HG02970 (cell line): ENCODE measurements around the gene VAMP2.

Experiments
- ATAC-seq: cut with Tn5 transposase; IDR thresholded peaks from one replicate; pipeline ENCODE4 v1.9.1; 2021; ENCODE audit warnings: mild to moderate bottlenecking, moderate library complexity, moderate number of reproducible peaks; ENCODE audit not compliant: unreplicated experiment, low FRiP score

The VAMP2 gene

DNA sequence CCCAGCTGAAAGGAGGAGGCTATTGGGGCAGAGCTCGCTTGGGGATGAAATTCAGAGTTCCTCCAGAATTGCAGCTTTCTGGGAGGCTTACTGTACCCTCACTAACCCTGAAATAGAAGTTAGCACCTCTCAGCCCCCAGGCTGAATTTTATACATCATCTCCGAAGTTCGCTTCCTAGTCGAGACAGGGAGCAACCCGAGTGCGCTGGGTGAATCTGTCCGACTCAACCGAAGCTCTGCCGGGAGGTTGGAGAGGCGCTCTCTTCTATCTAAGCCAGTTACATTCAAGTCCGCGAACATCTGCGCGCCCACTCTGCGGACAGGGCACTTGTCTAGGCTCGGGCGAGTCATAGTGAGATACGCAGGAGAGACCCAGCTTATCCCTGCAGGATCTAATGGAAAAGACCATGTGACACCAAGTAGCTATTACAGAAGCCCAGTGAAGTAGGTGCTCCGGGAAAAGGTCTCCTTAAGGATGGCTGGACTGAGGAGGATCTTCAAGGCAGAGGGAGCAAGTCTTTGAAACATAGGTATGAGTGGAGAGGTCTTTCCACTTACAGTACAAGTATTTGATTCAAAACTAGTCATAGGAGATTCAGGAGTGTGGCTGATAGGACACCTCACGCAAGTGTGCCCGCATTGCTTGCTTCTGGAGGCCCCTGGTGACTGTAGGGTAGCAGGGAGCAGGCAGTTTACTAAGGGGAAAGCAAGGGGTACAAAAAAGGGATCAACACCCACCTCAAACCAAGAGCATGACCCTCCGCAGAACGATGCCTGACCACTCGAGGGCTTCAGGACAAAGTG lies 38.2 kb downstream of the VAMP2 start:
- ATAC-seq = no peak

DNA sequence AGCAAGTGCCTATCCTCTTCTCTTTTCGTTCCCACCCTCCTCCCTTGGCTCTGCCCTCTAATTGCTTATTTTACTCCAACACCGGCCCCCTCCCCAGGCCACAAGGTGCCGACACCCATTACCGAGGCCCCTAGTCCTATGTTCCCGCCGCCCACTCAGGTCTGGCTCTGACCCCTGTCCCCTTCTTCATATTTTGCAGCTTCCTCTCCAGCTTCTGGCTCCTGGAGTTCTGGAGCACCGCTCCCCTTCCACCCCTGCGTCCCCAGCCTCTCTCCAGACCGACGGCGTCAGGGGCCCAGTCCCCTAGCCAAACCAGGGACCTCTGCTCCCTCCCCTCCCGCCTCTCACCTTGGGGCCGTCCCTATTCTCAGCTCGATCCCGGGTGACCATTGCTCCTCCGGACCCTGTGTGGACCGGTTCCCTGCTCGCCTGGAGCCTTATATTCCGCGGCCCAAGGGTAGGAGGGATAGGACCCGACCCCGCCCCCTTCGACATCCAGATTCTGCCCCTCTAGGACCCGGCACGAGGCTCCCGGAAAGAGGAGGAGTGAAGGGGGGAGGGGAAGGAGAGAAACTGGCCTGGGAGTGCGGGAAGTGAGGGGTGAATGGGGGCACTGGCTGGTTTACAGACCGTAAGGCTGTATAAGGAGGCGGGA lies 38.9 kb downstream of the VAMP2 start, which contains the start of gene HES7:
TSS of gene HES7 (minus strand) at position 412 of the 655 bp plus-strand sequence. CDS start at position 390, 22 bp downstream.
- no peak for ATAC-seq

DNA sequence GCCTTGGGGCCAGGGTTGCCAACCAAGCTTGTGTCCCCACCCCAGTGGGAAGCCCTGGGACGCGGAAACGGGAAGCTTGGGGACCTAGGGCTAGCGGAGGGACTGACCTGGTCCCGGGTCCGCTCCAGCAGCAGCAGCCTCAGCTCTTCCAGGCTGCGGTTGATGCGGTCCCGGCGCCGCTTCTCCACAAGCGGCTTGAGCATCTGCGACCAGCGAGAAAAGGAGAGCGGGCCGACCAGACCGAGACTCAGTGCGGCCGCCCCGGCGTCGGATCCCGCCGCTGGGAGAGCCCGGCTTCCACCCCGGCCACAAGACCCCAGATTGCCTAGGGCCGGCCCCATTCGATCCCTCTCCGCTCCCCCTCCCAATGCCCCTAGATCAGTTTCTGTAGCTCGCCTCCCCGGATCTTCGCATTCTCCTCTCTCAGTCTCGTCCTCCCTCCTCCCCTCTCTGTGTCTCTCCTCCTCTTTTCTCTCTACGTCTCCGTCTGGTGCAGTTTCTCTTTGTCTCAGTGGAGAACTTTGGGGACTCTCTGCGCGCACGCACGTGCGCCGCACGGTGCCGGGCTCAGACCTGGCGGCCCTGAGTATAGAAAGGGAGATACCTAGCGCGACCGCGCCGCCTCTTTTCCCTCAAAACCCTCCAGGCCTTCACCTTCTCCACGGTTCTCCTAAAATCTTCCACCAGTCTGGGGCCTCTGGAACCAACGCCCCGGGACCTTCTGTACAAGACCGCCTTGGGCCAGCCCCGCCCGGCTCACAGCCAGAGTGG lies 39.6 kb downstream of the VAMP2 start:
- ATAC-seq = no peak

DNA sequence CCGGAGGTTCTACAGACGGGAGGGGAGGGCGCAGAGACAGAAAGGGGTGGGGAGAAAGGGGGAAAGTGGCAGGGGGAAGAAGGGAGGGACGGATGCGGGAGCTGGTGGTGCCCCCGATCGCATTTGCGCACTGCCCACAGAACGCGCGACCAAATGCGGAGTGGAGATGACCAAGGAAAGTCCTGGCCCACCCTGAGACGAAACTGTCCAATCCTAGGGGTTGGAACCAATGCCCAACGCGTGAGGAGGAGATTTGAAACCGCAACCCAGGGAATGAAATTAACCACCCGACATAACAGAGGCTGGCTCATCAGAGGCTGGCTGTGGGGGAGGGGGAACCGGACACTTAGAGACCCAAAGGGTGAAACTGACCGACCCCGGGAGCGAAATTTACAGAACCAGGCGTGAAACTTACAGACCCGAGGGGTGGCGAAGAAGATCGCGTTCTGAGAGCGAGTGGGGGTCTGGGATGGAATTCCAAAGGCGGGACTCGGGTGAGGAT lies 40.3 kb downstream of the VAMP2 start:
- no peak for ATAC-seq

DNA sequence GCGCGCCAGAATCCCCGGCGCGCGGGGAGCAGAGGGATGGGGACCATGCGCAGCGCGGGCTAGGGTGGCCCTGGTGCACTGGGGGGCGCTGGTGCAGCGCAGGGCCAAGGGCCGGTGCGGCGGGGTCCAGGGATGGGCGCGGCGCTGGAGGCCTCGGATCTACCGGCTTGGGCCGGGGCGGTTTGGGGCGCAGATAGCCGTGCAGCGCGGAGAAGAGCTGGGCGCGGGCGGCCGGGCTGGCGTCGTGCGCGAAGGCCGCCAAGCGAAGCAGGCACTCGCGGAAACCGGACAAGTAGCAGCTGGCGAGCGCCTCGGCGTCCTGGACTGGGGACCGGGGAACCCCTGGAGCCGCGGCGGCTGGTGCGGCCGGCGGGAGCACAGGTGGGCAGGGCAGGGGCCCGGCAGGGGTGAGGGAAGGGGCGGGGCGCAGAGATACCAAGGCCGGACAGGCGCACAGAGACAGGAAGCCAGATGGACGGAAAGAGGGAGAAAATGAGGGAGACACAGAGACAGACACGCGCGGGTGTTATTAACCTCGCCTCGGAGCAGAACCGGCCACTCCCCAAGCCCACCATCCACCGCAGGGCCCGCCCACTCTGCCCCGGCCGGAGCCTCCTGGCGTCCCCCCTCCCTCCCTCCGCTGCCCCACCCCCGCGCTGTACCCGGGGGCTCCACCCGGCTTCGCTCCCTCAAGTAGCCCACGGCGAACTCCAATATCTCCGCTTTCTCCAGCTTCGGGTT lies 40.9 kb downstream of the VAMP2 start:
- ATAC-seq = no peak

DNA sequence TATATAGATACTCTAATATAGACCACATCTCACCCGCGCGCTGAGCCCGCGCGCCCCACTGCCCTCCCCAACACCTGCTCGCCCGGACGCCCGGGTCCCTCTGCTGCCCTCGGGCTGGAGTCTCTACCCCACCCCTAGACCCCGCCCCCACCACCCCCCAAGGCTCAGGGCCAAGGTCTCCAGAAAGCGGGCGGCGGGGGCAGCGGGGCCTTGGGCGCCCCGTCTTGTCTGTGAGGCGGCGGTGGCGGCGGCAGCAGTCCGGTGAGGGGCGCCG lies 41.4 kb downstream of the VAMP2 start:
- no peak for ATAC-seq

DNA sequence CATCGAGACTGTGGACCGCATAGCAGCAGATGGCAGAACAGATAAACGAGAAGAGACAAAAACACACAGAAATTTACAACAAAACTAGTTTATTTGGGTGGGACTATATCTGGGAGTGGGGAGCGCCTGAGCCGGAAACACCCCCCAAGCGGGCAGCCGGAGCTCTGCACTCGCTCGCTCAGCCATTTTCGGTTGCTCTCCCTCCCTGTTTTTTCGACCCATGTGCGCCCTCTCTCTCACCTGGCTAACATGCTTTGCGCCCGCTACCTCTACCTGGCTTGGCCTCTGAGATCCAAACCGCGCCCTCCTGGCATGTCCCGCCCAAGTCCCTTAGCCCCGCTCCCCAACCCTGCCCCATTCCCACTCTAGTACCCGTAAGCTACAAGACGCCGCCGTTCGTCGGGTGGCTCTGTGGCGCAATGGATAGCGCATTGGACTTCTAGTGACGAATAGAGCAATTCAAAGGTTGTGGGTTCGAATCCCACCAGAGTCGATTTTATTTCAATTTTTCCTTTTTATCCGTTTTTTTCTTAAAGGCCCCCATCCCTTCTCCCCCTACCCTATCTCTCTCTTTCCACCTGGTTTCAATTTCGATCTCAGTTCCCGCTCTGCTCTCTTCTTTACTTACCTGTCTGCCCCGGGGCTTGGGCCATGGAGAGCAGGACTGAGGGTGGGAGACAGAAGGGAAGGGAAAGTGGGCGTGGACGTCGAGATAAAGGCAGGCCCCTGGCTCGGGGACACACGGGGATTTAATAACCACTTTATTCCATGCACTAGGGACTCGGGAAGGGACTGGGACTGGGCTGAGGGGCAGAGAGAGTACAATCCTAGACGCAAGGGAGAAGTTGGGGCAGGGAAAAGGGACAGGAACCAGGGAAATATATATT lies 42.0 kb downstream of the VAMP2 start:
- peak; percentile 5 for ATAC-seq

DNA sequence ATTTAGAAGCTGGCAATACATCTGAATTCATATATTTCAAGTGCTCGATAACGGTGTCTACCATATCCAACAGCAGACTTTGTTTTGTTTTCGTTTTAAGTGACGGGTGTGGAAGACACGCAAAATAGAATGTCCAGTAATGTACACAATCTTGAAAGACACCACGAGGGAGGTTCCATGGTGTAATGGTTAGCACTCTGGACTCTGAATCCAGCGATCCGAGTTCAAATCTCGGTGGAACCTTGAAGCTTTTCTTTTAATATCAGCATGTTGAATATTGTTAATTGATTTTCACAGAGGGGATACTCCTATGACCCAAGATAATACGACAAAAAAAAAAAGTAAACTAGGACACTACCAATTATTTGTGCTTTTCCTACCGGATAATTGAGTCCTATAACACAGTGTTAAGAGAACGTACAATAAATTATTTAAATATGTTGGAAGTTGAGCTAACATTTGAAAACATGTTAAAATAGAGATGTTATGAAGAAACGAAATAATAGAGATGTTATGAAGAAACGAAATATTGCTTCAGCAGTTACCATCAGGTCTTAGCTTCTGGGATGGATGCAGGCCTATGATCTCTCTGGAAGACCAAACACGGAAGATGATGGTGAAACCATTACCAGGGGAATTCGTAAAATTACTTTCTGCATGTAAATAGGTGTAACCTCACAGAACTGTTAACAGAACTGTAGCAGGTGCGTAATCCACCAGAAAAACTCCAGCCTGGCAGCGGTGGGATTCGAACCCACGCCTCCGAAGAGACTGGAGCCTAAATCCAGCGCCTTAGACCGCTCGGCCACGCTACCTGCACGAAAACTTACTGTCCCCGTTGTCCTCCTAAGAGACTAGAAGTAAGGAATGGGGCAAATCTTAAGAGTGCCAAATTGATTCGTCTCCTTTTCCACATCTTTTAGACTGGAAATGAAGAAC lies 42.9 kb downstream of the VAMP2 start:
- ATAC-seq = peak; percentile 37

DNA sequence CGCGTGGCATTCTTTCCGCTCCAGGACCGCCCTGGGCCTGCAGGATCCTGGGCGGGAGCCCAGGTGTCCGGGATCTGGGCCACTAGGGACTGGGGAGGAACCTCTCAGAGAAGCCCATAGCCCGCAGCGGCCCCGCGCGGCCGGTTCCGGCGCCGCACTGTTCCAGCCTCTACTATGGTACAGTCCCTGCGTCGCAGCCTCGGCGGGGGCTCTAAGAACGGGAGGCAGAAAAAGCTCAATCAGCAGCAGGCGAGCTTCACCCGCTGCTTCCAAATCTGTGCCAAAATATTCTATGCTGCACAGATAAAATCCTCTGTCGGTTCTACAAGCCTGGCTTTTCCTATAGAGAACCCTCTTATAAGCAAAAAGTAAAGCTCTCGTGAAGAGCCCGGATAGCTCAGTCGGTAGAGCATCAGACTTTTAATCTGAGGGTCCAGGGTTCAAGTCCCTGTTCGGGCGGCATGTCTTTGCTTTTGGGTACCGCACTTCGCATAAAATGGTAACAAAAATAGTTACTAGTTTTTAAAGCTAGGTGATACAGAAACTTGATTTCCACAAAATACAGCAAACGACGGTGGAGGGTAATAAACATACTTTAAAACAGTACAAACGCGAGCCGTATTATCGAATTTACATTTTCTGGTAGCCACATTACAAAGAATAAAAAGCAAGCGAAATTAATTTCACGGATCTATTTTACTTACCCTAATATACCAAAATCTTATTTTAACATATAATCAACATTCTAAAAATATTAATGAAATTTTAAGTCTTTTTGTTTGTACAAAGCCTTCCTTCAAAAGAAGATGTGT lies 43.8 kb downstream of the VAMP2 start:
- ATAC-seq = peak; percentile 33

DNA sequence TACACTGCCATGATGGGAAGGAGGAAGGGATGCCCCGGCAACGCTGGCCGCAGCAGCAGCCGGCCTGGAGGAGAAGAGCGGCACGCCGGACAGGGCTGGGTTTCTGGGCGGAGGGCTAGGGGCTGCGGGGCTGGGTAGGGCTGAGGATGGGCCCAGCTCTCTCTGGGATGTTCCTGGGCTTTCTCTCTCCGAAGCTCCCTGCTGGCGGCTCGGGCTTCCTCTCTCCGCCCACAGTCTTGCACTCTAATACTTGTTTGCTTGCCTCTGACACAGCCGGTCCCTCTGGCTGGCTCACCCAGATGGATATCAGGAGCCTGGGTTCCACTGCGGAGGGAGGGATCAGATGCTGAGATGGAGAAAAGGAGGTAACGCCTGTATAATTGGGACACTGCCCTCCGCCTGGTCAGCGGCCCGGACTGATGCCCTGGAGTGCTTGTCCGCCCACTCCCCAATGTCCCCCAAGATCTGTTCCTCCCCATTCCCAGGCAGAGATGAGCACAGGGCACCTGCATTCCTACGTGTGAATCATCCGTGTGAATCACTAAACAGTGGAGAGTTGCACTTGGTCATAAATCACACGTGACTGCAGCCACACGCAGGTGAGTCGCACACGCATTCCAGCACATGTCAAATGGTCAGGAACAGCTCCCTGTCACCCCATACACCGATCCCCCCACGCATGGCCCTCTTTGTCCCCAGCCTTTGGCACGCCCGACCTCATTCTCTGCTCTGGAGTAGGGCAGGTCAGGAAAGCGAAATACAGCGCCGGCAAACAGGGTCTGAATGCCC lies 44.6 kb downstream of the VAMP2 start, which contains the start of gene ALOXE3:
TSS of gene ALOXE3 (minus strand) at position 535 of the 789 bp plus-strand sequence. CDS start at position 11, 524 bp downstream.
- no peak for ATAC-seq

DNA sequence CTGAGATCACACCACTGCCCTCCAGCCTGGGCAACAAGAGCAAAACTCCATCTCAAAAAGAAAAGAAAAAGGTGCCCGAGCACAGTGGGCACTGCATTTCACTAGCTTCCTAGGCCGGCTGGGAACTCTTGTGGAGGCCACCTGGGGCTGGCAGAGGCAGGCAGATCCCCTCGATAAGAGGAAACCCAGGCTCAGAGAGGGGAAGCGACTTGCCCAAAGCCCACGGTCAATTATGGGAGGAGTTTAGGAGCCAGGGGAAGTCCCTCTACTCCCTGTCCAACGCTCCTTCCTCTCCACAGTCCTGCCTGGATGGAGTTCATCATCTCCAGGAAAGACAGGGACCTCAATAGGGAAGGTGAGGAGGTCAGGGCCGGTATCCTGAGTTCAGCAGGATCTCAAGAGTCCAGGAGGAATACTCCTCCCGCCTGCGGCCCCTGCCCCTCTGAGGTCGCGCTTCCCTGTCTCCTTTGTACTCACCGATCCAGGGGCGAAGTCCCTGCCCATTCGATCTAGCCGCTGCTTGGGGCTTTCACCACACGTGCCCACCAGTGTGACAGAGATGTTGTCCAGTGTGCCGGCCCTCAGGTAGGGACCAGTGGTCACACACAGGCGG lies 45.3 kb downstream of the VAMP2 start:
- ATAC-seq = no peak

DNA sequence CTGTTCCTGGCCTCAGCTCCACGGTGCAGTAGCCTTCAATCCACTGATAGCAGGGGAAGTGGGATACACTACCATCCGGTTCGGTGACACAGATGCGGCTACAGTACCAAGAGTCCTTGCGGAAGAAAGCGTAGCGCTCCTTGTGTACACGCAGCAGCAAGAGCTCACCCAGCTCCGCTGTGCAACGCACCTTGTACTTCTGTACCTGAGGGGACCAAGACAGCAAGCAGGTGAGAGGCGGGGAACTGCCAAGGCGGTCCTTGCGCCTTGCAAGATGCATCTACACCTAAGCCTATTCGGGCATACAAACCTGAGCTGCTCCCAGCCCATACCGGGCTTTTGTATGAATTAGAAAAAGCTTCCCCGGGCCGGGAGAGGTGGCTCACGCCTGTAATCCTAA lies 46.0 kb downstream of the VAMP2 start:
- ATAC-seq = no peak

DNA sequence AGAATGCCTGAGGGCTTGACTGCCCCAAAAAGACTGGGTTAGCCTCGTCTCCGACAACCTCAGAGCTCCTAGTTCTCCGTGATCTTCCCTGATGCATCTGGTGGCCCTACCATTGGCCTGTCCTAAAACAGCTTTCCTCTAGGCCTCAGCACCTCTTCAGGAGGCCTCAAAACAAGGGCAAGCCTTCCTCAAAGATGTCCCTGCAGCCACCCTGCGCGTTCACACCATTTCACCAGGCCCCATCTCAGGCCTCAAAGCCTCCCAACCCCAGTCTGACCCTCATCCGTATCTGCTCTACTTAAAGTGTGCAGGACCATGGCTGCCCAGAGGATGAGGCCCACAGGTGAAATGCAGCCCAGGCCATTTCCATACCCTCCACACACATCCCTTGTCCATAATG lies 51.8 kb downstream of the VAMP2 start:
- ATAC-seq = no peak

DNA sequence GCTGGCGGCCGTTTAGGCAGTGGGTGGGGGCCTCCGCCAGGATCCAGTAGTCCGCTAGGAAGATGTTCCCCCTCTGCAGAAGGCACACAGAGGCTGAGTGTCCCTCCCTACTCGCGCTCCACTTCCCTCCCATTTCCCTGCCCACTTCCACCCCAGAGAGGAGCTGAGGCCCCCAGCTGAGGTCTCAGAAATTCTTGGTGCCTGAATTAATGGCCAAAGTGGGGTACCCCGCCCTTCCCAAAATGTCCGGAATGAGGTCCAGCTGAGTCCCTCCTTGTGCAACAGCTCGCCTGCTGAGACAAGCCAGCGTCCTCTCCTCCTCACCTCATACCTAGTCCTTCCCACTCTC lies 52.3 kb downstream of the VAMP2 start:
- no peak for ATAC-seq

DNA sequence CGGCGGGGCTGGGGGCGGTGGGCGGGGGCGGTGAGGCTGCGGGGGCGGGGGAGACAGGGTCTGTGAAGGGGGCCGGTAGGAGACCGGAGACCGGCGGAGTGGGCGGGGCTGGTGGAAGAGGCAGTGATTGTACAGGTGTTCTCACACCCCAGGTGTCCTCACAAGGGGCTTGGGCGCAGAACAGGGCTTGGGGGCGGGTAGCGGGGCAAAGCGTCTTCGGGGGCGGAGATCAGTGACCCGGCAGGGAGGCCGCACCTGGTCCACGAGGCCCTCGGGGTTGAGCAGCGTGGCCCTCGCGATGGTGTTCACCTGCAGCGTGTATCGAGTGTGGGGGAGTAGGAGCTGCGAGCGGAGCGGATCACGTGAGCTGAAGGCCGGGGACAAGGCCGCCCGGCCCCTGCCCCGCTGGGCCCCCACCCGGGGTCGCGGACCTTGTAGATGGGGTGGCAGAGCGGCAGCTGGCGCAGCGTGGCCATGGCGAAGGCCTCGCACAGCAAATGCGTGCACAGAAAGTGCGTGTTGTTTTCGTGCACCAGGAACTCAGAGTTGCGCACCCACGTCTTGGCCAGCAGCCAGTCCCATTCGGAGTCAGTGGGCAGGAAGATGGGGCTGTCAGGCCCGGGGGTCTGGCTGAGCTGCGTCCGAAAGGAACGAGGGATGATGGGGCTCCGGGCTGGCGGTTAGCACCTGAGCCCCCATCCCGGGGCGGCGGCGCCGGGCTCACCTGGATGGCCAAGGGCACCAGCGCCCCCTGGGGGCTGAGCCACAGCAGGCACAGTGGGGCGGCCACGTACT lies 52.9 kb downstream of the VAMP2 start:
- no peak for ATAC-seq
